GM18505 (cell line): Measurements from ENCODE around the gene RCBTB2.
"Not testable (repeated sequence)": the region's sequence is repeated elsewhere in the genome, so short reads cannot be mapped to it uniquely, and the experiment has no call there.

Experiments used
- ATAC-seq: cut with Tn5 transposase; IDR thresholded peaks from one replicate; pipeline ENCODE4 v1.9.1; 2021; ENCODE audit not compliant: unreplicated experiment
- POLR2A ChIP-seq: IDR thresholded peaks from 4 replicates; pipeline ENCODE4 v1.6.1; 2011; ENCODE audit warnings: borderline replicate concordance; ENCODE audit not compliant: insufficient read depth, insufficient read length; ENCODE audit errors: extremely low read depth

The RCBTB2 gene

GRCh38 chr13:48487968-48488367, 44.9 kb downstream of the RCBTB2 start:
- ATAC-seq, result no peak
- no peak for TF ChIP-seq POLR2A

- no peak for ATAC-seq
- no peak for TF ChIP-seq POLR2A
Observed at GRCh38 chr13:48486836-48487235, 46.0 kb downstream of the RCBTB2 start.

DNA sequence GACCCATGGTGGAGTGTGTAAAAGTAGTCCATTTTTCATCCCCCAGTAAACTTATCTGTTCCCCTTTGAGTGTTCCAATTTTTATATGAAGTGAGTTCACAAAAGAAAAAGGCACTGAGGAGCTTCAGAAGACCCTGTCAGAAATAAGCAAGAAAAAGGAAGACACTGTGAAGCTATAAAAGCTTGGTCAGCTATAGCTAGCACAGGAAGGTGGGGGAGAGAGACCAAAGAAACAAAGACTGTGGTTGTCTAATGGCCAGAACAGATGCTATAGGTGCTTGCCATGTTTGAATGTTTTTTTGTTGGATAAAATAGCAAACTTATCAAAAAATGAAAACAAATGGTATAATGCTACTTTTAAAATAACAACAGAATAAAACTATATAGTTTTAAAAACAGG, 46.5 kb downstream of the RCBTB2 start:
- no peak for TF ChIP-seq POLR2A
- no peak for ATAC-seq

- no peak for ATAC-seq
- TF ChIP-seq POLR2A, result no peak
Observed at GRCh38 chr13:48485432-48485831, 47.4 kb downstream of the RCBTB2 start.

GRCh38 chr13:48483575-48483974, 49.3 kb downstream of the RCBTB2 start:
- no peak for TF ChIP-seq POLR2A

DNA sequence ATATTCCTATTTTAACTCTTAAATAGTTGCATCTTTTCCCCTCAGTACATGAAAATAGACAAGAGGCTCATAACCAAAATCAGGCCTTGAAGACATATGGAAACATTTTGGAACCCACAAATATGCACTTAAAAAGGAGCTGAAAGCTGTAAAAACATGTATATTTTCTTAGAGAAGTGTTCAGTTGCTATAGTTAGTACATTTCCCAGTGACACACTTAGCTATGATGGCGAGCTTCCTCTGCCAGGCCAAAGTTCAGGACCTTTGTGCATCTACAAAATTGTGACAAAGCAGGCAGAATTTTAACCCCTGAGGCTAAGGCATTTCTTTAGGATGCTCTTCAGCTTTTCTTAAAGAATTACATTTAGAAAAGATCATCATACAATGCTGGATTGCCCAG, 54.5 kb downstream of the RCBTB2 start:
- no peak for ATAC-seq
- TF ChIP-seq POLR2A, result no peak

More at GRCh38 chr13:48483575-48483974, 49.3 kb downstream of the RCBTB2 start:
- ATAC-seq, result no peak

DNA sequence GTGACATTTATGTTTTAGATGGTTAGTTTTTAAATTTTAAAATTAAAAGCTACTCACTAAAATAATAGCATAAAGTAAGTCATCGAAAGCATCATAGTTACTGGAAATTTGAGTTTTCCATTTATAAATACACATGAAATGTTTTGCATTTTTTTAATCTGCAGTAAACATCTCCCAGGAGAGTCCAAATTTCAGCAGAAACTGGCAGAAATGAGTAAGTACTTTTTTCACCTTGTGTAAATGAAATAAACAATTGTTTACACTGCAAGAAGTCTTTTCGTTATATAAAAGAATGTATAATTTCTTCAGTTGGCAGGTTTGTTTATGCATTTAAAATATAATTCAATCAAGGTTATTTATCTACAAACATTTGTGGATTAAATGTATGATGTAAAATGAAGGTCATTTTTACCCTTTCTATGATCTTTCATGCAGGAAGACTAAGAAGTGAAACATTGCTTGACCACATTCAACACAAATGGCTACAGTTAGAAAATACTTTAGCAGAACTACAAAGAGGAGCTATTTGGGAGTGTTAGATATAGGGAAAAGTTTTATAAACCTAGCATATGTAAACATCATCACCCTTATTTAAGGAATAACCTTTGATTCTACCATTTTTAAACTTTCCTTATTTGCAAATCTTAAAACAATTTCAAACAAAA, 55.6 kb downstream of the RCBTB2 start:
- ATAC-seq, result no peak
- TF ChIP-seq POLR2A, result no peak

DNA sequence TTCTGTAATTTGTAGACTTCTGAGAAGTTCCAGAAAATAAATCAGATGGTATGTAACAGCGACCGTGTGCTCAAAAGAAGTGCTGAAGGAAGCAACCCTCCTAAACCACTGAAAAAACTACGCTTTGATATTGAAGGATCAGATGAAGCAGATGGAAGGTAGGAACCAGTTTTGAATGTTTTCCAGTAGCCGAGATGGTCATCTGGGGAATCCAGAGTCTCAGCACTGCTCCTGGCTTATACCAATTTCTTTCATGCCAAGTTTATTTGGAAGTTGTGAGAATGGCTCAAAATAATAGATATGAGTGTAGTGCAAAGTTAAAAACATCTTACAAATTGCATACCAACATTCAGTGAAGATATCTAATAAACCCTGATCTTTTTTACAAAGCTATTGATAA, 56.2 kb downstream of the RCBTB2 start:
- no peak for ATAC-seq
- TF ChIP-seq POLR2A, result no peak

- no peak for TF ChIP-seq POLR2A
- ATAC-seq, result no peak
Observed at GRCh38 chr13:48476215-48476614, 56.7 kb downstream of the RCBTB2 start.

DNA sequence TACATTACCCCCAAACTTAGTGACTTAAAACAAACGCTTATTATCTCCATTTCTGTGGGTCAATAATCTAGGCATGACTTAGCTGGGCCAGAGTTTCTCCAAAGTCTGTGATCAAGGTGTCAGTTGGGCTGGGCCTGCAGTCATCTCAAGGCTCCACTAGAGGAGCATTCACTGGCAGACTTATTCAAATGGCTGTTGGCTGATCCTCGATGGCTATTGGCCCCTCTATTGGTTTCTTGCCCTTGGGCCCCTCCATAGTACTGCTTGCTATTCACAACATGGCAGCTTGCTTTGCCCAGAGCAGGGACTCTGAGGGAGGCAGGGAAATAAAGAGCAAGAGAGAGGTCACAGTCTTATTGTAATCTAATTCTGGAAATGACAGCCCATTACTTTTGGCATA, 57.6 kb downstream of the RCBTB2 start:
- ATAC-seq, result no peak
- no peak for TF ChIP-seq POLR2A

- ATAC-seq, result no peak
- TF ChIP-seq POLR2A, result no peak
Observed at GRCh38 chr13:48457578-48458242, 75.2 kb downstream of the RCBTB2 start.

DNA sequence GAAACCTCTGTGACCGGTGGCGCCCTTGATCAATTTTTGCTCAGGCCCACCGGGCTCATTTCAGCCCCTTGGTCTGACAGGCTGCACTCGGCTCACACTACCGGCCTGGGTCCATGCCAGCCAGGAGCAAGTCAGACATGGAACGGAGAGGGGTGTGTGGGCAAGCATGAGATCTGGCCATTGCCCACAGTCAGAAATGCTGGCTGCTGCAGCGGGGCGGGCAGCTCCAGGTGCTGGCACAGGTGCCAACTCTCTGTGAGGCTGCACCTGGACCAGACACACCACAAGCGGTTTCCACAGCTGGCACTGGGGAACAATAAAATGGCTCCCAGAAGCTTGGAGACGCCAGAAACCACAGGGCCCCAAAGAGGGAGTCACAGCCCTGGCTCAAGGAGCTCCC, 76.3 kb downstream of the RCBTB2 start:
- no peak for TF ChIP-seq POLR2A
- no peak for ATAC-seq

- not testable (repeated sequence) for ATAC-seq
Observed at GRCh38 chr13:48451196-48451595, 81.7 kb downstream of the RCBTB2 start.

DNA sequence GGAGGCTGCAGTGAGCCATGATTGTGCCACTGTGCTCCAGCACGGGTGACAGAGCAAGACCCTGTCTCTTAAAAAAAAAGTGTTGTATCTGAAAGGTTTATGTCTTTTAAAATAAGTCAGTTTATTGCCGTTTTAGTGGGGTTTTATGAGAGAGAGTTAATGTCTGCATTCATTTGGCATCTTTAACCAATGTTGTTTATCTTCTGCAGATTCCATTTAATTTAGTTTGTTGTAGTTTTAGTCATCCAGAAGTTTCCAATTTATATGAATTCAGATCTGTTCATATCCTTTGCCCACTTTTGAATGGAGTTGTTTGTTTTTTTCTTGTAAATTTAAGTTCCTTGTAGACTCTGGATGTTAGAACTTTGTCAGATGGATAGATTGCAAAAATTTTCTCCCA, 83.2 kb downstream of the RCBTB2 start:
- no peak for ATAC-seq
- no peak for TF ChIP-seq POLR2A
